Uterus (tissue), 2 donors: ENCODE measurements around the gene GRID2.

Source experiments
- POLR2A ChIP-seq, 2 donors: fragments of 450-650 bp; IDR thresholded peaks; one replicate each; pipeline ENCODE4 v1.6.1; 2016; ENCODE audit warnings: antibody characterized with exemption in 2 of 2, mild to moderate bottlenecking in 1 of 2, moderate library complexity in 1 of 2
- TF ChIP-seq, protein P1 (sequence below), 4 experiments: fragments of 200-600 bp in 2 of 4; fragments of 450-650 bp in 2 of 4; sonication (generic) in 2 of 4; IDR thresholded peaks; one replicate each; pipeline ENCODE4 v1.5.1; 2016 to 2019; ENCODE audit warnings: antibody characterized with exemption in 4 of 4, mild to moderate bottlenecking in 2 of 4, moderate library complexity in 1 of 4

DNA sequence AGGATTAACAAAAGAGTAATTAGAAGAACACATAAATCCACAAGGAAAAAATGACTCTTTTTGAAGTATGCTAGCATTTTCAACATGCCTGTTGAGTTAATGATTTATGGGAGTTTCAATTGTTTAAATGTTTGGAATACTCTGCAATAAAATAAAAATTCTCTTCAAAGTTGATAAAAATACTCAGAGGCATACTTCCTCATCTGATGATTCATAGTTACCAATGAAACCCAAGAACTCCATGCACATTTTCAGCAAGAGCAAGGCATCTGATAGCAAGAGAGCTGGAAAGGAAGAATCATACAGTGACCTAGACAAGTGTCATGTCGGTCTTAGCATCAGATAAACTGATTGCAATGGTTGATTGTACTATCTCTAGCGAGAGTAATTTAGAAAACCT is 1081.1 kb downstream of the GRID2 start:
- TF ChIP-seq, protein P1, sequence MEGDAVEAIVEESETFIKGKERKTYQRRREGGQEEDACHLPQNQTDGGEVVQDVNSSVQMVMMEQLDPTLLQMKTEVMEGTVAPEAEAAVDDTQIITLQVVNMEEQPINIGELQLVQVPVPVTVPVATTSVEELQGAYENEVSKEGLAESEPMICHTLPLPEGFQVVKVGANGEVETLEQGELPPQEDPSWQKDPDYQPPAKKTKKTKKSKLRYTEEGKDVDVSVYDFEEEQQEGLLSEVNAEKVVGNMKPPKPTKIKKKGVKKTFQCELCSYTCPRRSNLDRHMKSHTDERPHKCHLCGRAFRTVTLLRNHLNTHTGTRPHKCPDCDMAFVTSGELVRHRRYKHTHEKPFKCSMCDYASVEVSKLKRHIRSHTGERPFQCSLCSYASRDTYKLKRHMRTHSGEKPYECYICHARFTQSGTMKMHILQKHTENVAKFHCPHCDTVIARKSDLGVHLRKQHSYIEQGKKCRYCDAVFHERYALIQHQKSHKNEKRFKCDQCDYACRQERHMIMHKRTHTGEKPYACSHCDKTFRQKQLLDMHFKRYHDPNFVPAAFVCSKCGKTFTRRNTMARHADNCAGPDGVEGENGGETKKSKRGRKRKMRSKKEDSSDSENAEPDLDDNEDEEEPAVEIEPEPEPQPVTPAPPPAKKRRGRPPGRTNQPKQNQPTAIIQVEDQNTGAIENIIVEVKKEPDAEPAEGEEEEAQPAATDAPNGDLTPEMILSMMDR (IDR thresholded peaks at IDR 0.05), result no peak
- no peak for TF ChIP-seq POLR2A (IDR thresholded peaks at IDR 0.05)
